ENCODE data around the gene IRGC. TPM values are rescaled to one million over a fixed set of nuclear protein-coding genes. Genes with fewer than 3 reads are reported as not detected.

The IRGC gene
- polyA plus RNA-seq, 1 donor from 2014 or later = 0.51 TPM

- Histone ChIP-seq H3K9ac (ENCODE audit: low read length) (no peak overlapping the region), H3K36me3 (ENCODE audit: insufficient read depth, low read length) (no peaks in the 10 kb centered on the region), H3K9me3 (ENCODE audit: low read length) (peaks cover 9% of the 10 kb centered on the region), H3F3A (ENCODE audit: insufficient read depth, low read length, poor library complexity, severe bottlenecking) (no peaks in the 10 kb centered on the region), H3K27ac (ENCODE audit: low read length) (no peak overlapping the region), H3K4me3 (ENCODE audit: low read length) (no peak overlapping the region), H3K9me2 (ENCODE audit: insufficient read depth, low read length) (no peaks in the 10 kb centered on the region), H3K4me2 (ENCODE audit: low read length) (no peak overlapping the region), H4K20me1 (ENCODE audit: insufficient read depth) (no peaks in the 10 kb centered on the region), H3K27me3 (ENCODE audit: insufficient read depth, low read depth, low read length) (no peaks in the 10 kb centered on the region), H2AFZ (ENCODE audit: low read depth, low read length) (no peak overlapping the region), H3K79me2 (replicated peaks; ENCODE audit: insufficient read depth, low read length) (no peaks in the 10 kb centered on the region)
- TF ChIP-seq, protein P1, sequence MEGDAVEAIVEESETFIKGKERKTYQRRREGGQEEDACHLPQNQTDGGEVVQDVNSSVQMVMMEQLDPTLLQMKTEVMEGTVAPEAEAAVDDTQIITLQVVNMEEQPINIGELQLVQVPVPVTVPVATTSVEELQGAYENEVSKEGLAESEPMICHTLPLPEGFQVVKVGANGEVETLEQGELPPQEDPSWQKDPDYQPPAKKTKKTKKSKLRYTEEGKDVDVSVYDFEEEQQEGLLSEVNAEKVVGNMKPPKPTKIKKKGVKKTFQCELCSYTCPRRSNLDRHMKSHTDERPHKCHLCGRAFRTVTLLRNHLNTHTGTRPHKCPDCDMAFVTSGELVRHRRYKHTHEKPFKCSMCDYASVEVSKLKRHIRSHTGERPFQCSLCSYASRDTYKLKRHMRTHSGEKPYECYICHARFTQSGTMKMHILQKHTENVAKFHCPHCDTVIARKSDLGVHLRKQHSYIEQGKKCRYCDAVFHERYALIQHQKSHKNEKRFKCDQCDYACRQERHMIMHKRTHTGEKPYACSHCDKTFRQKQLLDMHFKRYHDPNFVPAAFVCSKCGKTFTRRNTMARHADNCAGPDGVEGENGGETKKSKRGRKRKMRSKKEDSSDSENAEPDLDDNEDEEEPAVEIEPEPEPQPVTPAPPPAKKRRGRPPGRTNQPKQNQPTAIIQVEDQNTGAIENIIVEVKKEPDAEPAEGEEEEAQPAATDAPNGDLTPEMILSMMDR (IDR thresholded peaks at IDR 0.05; ENCODE audit: poor library complexity, severe bottlenecking) = no peak
- TF ChIP-seq TAF1 (IDR thresholded peaks at IDR 0.05; ENCODE audit: low read depth) (no peak), EZH2 (IDR thresholded peaks at IDR 0.05; ENCODE audit: borderline replicate concordance, insufficient read depth, low read length, poor library complexity, severe bottlenecking) (no peak), RAD21 (conservative IDR thresholded peaks at IDR 0.05) (no peak)
- TF ChIP-seq, protein P2, sequence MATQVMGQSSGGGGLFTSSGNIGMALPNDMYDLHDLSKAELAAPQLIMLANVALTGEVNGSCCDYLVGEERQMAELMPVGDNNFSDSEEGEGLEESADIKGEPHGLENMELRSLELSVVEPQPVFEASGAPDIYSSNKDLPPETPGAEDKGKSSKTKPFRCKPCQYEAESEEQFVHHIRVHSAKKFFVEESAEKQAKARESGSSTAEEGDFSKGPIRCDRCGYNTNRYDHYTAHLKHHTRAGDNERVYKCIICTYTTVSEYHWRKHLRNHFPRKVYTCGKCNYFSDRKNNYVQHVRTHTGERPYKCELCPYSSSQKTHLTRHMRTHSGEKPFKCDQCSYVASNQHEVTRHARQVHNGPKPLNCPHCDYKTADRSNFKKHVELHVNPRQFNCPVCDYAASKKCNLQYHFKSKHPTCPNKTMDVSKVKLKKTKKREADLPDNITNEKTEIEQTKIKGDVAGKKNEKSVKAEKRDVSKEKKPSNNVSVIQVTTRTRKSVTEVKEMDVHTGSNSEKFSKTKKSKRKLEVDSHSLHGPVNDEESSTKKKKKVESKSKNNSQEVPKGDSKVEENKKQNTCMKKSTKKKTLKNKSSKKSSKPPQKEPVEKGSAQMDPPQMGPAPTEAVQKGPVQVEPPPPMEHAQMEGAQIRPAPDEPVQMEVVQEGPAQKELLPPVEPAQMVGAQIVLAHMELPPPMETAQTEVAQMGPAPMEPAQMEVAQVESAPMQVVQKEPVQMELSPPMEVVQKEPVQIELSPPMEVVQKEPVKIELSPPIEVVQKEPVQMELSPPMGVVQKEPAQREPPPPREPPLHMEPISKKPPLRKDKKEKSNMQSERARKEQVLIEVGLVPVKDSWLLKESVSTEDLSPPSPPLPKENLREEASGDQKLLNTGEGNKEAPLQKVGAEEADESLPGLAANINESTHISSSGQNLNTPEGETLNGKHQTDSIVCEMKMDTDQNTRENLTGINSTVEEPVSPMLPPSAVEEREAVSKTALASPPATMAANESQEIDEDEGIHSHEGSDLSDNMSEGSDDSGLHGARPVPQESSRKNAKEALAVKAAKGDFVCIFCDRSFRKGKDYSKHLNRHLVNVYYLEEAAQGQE (IDR thresholded peaks at IDR 0.05; ENCODE audit: borderline replicate concordance) = no peak
These were observed 21.3 kb upstream of the IRGC start for GRCh38 chr19:43694553-43694952.

- H3K9me2 ChIP-seq (ENCODE audit: insufficient read depth, low read length) = no peaks in the 10 kb centered on the region
These were observed 19.7 kb upstream of the IRGC start for GRCh38 chr19:43695985-43696704.

More at GRCh38 chr19:43695985-43696704, 19.7 kb upstream of the IRGC start:
- Histone ChIP-seq H3K79me2 (replicated peaks; ENCODE audit: insufficient read depth, low read length) (no peaks in the 10 kb centered on the region), H3F3A (ENCODE audit: insufficient read depth, low read length, poor library complexity, severe bottlenecking) (no peaks in the 10 kb centered on the region), H4K20me1 (ENCODE audit: insufficient read depth) (no peaks in the 10 kb centered on the region), H3K36me3 (ENCODE audit: insufficient read depth, low read length) (no peaks in the 10 kb centered on the region), H3K9ac (ENCODE audit: low read length) (no peak overlapping the region), H3K4me3 (ENCODE audit: low read length) (no peak overlapping the region), H3K27me3 (ENCODE audit: insufficient read depth, low read depth, low read length) (no peaks in the 10 kb centered on the region), H3K4me2 (ENCODE audit: low read length) (no peak overlapping the region), H3K27ac (ENCODE audit: low read length) (no peak overlapping the region), H3K9me3 (ENCODE audit: low read length) (peaks cover 9% of the 10 kb centered on the region), H2AFZ (ENCODE audit: low read depth, low read length) (no peak overlapping the region)
- TF ChIP-seq POLR2AphosphoS5 (IDR thresholded peaks at IDR 0.05) (no peak), RAD21 (conservative IDR thresholded peaks at IDR 0.05) (no peak), MXI1 (conservative IDR thresholded peaks at IDR 0.05; ENCODE audit: poor library complexity, severe bottlenecking) (no peak), EZH2 (IDR thresholded peaks at IDR 0.05; ENCODE audit: borderline replicate concordance, insufficient read depth, low read length, poor library complexity, severe bottlenecking) (no peak), TAF1 (IDR thresholded peaks at IDR 0.05; ENCODE audit: low read depth) (no peak), EP300 (conservative IDR thresholded peaks at IDR 0.05; ENCODE audit: poor library complexity, severe bottlenecking) (no peak), SMC3 (conservative IDR thresholded peaks at IDR 0.05; ENCODE audit: poor library complexity) (no peak)
- TF ChIP-seq, protein P1 (IDR thresholded peaks at IDR 0.05; ENCODE audit: poor library complexity, severe bottlenecking) = no peak
- TF ChIP-seq, protein P2 (IDR thresholded peaks at IDR 0.05; ENCODE audit: borderline replicate concordance) = no peak
